Stomach (tissue), 9 donors: ENCODE results near the gene EML2. TPM values are rescaled to one million over a fixed set of nuclear protein-coding genes. Genes with fewer than 3 reads are reported as not detected.

ENCODE experiments used
- DNase-seq, 2 donors: peaks; one replicate each; pipeline versions ENCODE4 v3.0.0 to v3.0.0-alpha.2; 2013 to 2019
- H3K27ac ChIP-seq, 5 donors: fragments of 200-600 bp in 4 of 5; sonication (generic) in 4 of 5; one replicate each; pipeline ENCODE4 v1.5.1; 2013 to 2019; ENCODE audit warnings: mild to moderate bottlenecking in 1 of 5, moderate library complexity in 1 of 5
- H3K27me3 ChIP-seq, 3 donors: fragments of 200-600 bp; sonication (generic); one replicate each; pipeline ENCODE4 v1.5.1; 2017 to 2019; ENCODE audit warnings: mixed run types in 1 of 3
- H3K36me3 ChIP-seq, 4 donors: fragments of 200-600 bp; sonication (generic); 1 replicate in 3 of 4; 2 replicates in 1 of 4; pipeline ENCODE4 v1.5.1; 2016 to 2019
- H3K4me1 ChIP-seq, 4 donors: fragments of 200-600 bp; sonication (generic); one replicate each; pipeline ENCODE4 v1.5.1; 2016 to 2019
- H3K4me3 ChIP-seq, 4 donors: fragments of 200-600 bp; sonication (generic) in 3 of 4; one replicate each; pipeline ENCODE4 v1.5.1; 2016 to 2019; ENCODE audit warnings: mild to moderate bottlenecking in 1 of 4
- H3K9me3 ChIP-seq, 4 donors: fragments of 200-600 bp; sonication (generic); one replicate each; pipeline ENCODE4 v1.5.1; 2016 to 2019
- CTCF ChIP-seq, 7 experiments: fragments of 450-650 bp in 4 of 7; fragments of 200-600 bp in 3 of 7; sonication (generic) in 3 of 7; IDR thresholded peaks; one replicate each; pipeline ENCODE4 v1.5.1; 2016 to 2019; ENCODE audit warnings: antibody characterized with exemption in 7 of 7, control low read depth in 2 of 7, mild to moderate bottlenecking in 1 of 7
- EP300 ChIP-seq: sonication (generic); formaldehyde crosslinking; IDR thresholded peaks from one replicate; pipeline ENCODE4 v1.6.1; 2017; ENCODE audit warnings: antibody characterized with exemption
- POLR2A ChIP-seq, 4 donors: fragments of 450-650 bp; IDR thresholded peaks; one replicate each; pipeline ENCODE4 v1.6.1; 2016; ENCODE audit warnings: antibody characterized with exemption in 4 of 4, control low read depth in 2 of 4, mild to moderate bottlenecking in 1 of 4, moderate library complexity in 1 of 4
- POLR2AphosphoS5 ChIP-seq, 3 donors: sonication (generic); formaldehyde crosslinking; IDR thresholded peaks; one replicate each; pipeline ENCODE4 v1.6.1; 2016; ENCODE audit warnings: antibody characterized with exemption in 3 of 3
- WGBS, 5 donors: extraction: QIAGEN DNeasy Blood & Tissue Kit in 3 of 5; methylation state at CpG; one replicate each; pipeline versions ENCODE4 v1.1.5 to v1.1.7; 2013 to 2018; 5-methylcytosine and 5-hydroxymethylcytosine counted together
- intact Hi-C: fragments of 100-400 bp; cut with DNase I; formaldehyde crosslinking; loops from one replicate; pipeline ENCODE4 v1.15.1; 2023; ENCODE audit warnings: low total_unique reads
- polyA plus RNA-seq, 3 donors: library from polyadenylated mRNA; stranded (reverse); fragments of 200-250 nt; gene quantifications; one replicate each; pipeline ENCODE4 v1.2.3, GENCODE V29; 2013
- small RNA-seq, 4 donors: library from RNA; depleted of rRNA; stranded (forward); fragments of <200 nt; gene quantifications; one replicate each; pipeline ENCODE3, GENCODE V24; 2016
- total RNA-seq, 5 donors: library from RNA; depleted of rRNA; stranded (reverse); fragments of >200 nt; gene quantifications; one replicate each; pipeline versions ENCODE4 v1.1.0 to v1.2.3, GENCODE V29; 2014 to 2016
- donor health status: healthy with polysubstance abuse.
- donor health status: Bipolar disorder and iron deficiency.
- donor health status: healthy.

The EML2 gene
- total and polyA plus RNA-seq, 8 donors = 17.8 to 387 (median 32.8) TPM

- WGBS, 5 donors = 78 to 87% (median 80%) methylated on average over 5 of the region's 5 CpGs
- Histone ChIP-seq H3K27me3 (no peaks in the 10 kb centered on the region), H3K4me1 (peaks cover 4 to 31% (median 22%) of the 10 kb centered on the region in 4 donors), H3K27ac (no peak overlapping the region), H3K9me3 (no peaks in the 10 kb centered on the region), H3K4me3 (no peak overlapping the region), H3K36me3 (no peaks in the 10 kb centered on the region)
- intact Hi-C loops = no loop called here
- no peak for DNase-seq
- TF ChIP-seq POLR2A (IDR thresholded peaks at IDR 0.05) (no peak), EP300 (no peak), POLR2AphosphoS5 (IDR thresholded peaks at IDR 0.05) (no peak), CTCF (IDR thresholded peaks at IDR 0.05) (no peak)
Measured at GRCh38 chr19:45564131-45564780, 74.9 kb downstream of the EML2 start.

- DNase-seq = no peak
- H3K27ac ChIP-seq = no peak overlapping the region
- no peak overlapping the region for H3K4me3 ChIP-seq
- TF ChIP-seq EP300 (no peak), CTCF (IDR thresholded peaks at IDR 0.05) (no peak), POLR2AphosphoS5 (IDR thresholded peaks at IDR 0.05) (no peak), POLR2A (IDR thresholded peaks at IDR 0.05) (no peak)
- intact Hi-C loops = no loop called here
- H3K36me3 ChIP-seq = no peaks in the 10 kb centered on the region
- H3K4me1 ChIP-seq = peaks cover 0 to 27% (median 16%) of the 10 kb centered on the region in 4 donors
- WGBS, 5 donors = 83 to 91% (median 86%) methylated on average over 7 to 11 of the region's 11 CpGs
- H3K27me3 ChIP-seq = no peaks in the 10 kb centered on the region
- no peaks in the 10 kb centered on the region for H3K9me3 ChIP-seq
Measured at GRCh38 chr19:45560686-45561085, 78.5 kb downstream of the EML2 start.

- TF ChIP-seq CTCF (IDR thresholded peaks at IDR 0.05) = no peak
- TF ChIP-seq POLR2AphosphoS5 (IDR thresholded peaks at IDR 0.05) = no peak
- TF ChIP-seq EP300 = no peak
- TF ChIP-seq POLR2A (IDR thresholded peaks at IDR 0.05) = no peak
- H3K4me1 ChIP-seq = peaks cover 0 to 27% (median 16%) of the 10 kb centered on the region in 4 donors
- H3K9me3 ChIP-seq = no peaks in the 10 kb centered on the region
- no peaks in the 10 kb centered on the region for H3K27me3 ChIP-seq
- H3K4me3 ChIP-seq = no peak overlapping the region
- no peak for DNase-seq
- intact Hi-C loops = no loop called here
- H3K36me3 ChIP-seq = no peaks in the 10 kb centered on the region
- no peak overlapping the region for H3K27ac ChIP-seq
- WGBS, 5 donors = 91 to 94% (median 93%) methylated on average over 5 of the region's 5 CpGs
Measured at GRCh38 chr19:45560038-45560437, 79.2 kb downstream of the EML2 start.

Small RNA genes lying within 50 kb of the gene (small RNA-seq; reads per million reads assigned to genes)
- gene MIR642A (0.34 to 2.3 (median 0.79) reads per million in 4 donors), gene RN7SL836P (0 to 0.20 (median 0.15) reads per million in 4 donors)

Other genes starting within 250 kb of the EML2 start
- gene PPP1R13L, start 234.3 kb downstream of the EML2 start, total RNA-seq = 10 to 100 TPM in 3 of 5 donors, 1 to 10 TPM in 2; 2.4 to 44.9 (median 28.0) TPM
- gene PPP1R13L, start 234.3 kb downstream of the EML2 start, polyA plus RNA-seq = 100 to 1,000 TPM in 1 of 3 donors, 10 to 100 TPM in 1, 1 to 10 TPM in 1; 9.2 to 120 (median 11.8) TPM
- gene POLR1G, start 232.8 kb downstream of the EML2 start, total RNA-seq = 1 to 10 TPM in 2 of 5 donors, under 1 TPM in 1, not detected in 2; 0.55 to 5.9 (median 2.2) TPM
- 1 to 10 TPM; 1.8 to 7.2 (median 3.4) TPM for gene POLR1G, start 232.8 kb downstream of the EML2 start, polyA plus RNA-seq
- 10 to 100 TPM in 4 of 5 donors, 1 to 10 TPM in 1; 7.8 to 79.3 (median 36.9) TPM for gene ERCC1, start 215.5 kb downstream of the EML2 start, total RNA-seq
- gene ERCC1, start 215.5 kb downstream of the EML2 start, polyA plus RNA-seq = 10 to 100 TPM; 53.9 to 66.9 (median 54.6) TPM
- gene FOSB, start 171.4 kb downstream of the EML2 start, total RNA-seq = 10 to 100 TPM in 2 of 5 donors, 1 to 10 TPM in 3; 1.2 to 76.8 (median 5.5) TPM
- 10 to 100 TPM in 2 of 3 donors, 1 to 10 TPM in 1; 6.9 to 20.9 (median 11.1) TPM for gene FOSB, start 171.4 kb downstream of the EML2 start, polyA plus RNA-seq
- gene RTN2, start 142.3 kb downstream of the EML2 start, total RNA-seq = 10 to 100 TPM in 2 of 5 donors, 1 to 10 TPM in 2, not detected in 1; 2.0 to 37.3 (median 10.6) TPM
- gene RTN2, start 142.3 kb downstream of the EML2 start, polyA plus RNA-seq = 1 to 10 TPM; 4.7 to 9.3 (median 7.9) TPM
- 1 to 10 TPM in 1 of 5 donors, under 1 TPM in 1, not detected in 3; 0.92 to 1.6 TPM for gene PPM1N, start 141.0 kb downstream of the EML2 start, total RNA-seq
- gene PPM1N, start 141.0 kb downstream of the EML2 start, polyA plus RNA-seq = 1 to 10 TPM; 1.9 to 5.2 (median 4.9) TPM
- gene VASP, start 131.9 kb downstream of the EML2 start, total RNA-seq = 100 to 1,000 TPM in 3 of 5 donors, 10 to 100 TPM in 2; 48.4 to 280 (median 119) TPM
- gene VASP, start 131.9 kb downstream of the EML2 start, polyA plus RNA-seq = 100 to 1,000 TPM in 1 of 3 donors, 10 to 100 TPM in 2; 62.8 to 149 (median 76.0) TPM
- 10 to 100 TPM in 1 of 5 donors, 1 to 10 TPM in 3, under 1 TPM in 1; under 0.01 to 27.5 (median 3.7) TPM for gene OPA3, start 54.6 kb downstream of the EML2 start, total RNA-seq
- gene OPA3, start 54.6 kb downstream of the EML2 start, polyA plus RNA-seq = 1 to 10 TPM; 2.9 to 5.5 (median 4.9) TPM
- gene GPR4, start 37.2 kb downstream of the EML2 start, total RNA-seq = 1 to 10 TPM; 1.3 to 5.8 (median 2.0) TPM
- 1 to 10 TPM in 2 of 3 donors, under 1 TPM in 1; 0.60 to 3.2 (median 2.9) TPM for gene GPR4, start 37.2 kb downstream of the EML2 start, polyA plus RNA-seq
- gene GIPR, start 28.8 kb upstream of the EML2 start, total RNA-seq = 10 to 100 TPM in 3 of 5 donors, 1 to 10 TPM in 2; 5.1 to 44.9 (median 11.9) TPM
- 1 to 10 TPM; 1.9 to 2.4 (median 2.1) TPM for gene GIPR, start 28.8 kb upstream of the EML2 start, polyA plus RNA-seq
- 100 to 1,000 TPM in 3 of 5 donors, 10 to 100 TPM in 2; 79.9 to 217 (median 127) TPM for gene SNRPD2, start 52.6 kb upstream of the EML2 start, total RNA-seq
- gene SNRPD2, start 52.6 kb upstream of the EML2 start, polyA plus RNA-seq = 100 to 1,000 TPM; 378 to 511 (median 467) TPM
- 10 to 100 TPM in 2 of 5 donors, 1 to 10 TPM in 3; 5.8 to 33.6 (median 7.6) TPM for gene QPCTL, start 53.3 kb upstream of the EML2 start, total RNA-seq
- gene QPCTL, start 53.3 kb upstream of the EML2 start, polyA plus RNA-seq = 1 to 10 TPM; 1.7 to 7.0 (median 4.2) TPM
- 10 to 100 TPM in 3 of 5 donors, 1 to 10 TPM in 2; 4.0 to 61.7 (median 12.3) TPM for gene FBXO46, start 91.5 kb upstream of the EML2 start, total RNA-seq
- gene FBXO46, start 91.5 kb upstream of the EML2 start, polyA plus RNA-seq = 10 to 100 TPM in 1 of 3 donors, 1 to 10 TPM in 2; 6.3 to 10.1 (median 7.9) TPM
- gene MEIOSIN, start 94.0 kb upstream of the EML2 start, total RNA-seq = not detected
- not detected for gene MEIOSIN, start 94.0 kb upstream of the EML2 start, polyA plus RNA-seq
- 10 to 100 TPM in 4 of 5 donors, 1 to 10 TPM in 1; 4.0 to 39.1 (median 25.9) TPM for gene SIX5, start 129.9 kb upstream of the EML2 start, total RNA-seq
- gene SIX5, start 129.9 kb upstream of the EML2 start, polyA plus RNA-seq = 10 to 100 TPM; 14.4 to 23.3 (median 16.6) TPM
- 100 to 1,000 TPM in 2 of 5 donors, 10 to 100 TPM in 3; 53.1 to 248 (median 72.8) TPM for gene DMPK, start 143.1 kb upstream of the EML2 start, total RNA-seq
- gene DMPK, start 143.1 kb upstream of the EML2 start, polyA plus RNA-seq = 10 to 100 TPM; 27.2 to 76.9 (median 56.5) TPM
- 10 to 100 TPM in 4 of 5 donors, 1 to 10 TPM in 1; 5.3 to 52.1 (median 27.9) TPM for gene DMWD, start 153.4 kb upstream of the EML2 start, total RNA-seq
- gene DMWD, start 153.4 kb upstream of the EML2 start, polyA plus RNA-seq = 10 to 100 TPM; 12.8 to 17.4 (median 15.9) TPM
- gene RSPH6A, start 175.9 kb upstream of the EML2 start, total RNA-seq = 1 to 10 TPM in 2 of 5 donors, under 1 TPM in 1, not detected in 2; 0.37 to 5.8 (median 1.4) TPM
- gene RSPH6A, start 175.9 kb upstream of the EML2 start, polyA plus RNA-seq = not detected
- 100 to 1,000 TPM in 2 of 5 donors, 10 to 100 TPM in 3; 32.2 to 420 (median 84.6) TPM for gene SYMPK, start 223.8 kb upstream of the EML2 start, total RNA-seq
- gene SYMPK, start 223.8 kb upstream of the EML2 start, polyA plus RNA-seq = 100 to 1,000 TPM in 1 of 3 donors, 10 to 100 TPM in 2; 71.9 to 101 (median 75.0) TPM
- 10 to 100 TPM in 4 of 5 donors, 1 to 10 TPM in 1; 7.6 to 46.7 (median 18.5) TPM for gene FOXA3, start 224.9 kb upstream of the EML2 start, total RNA-seq
- gene FOXA3, start 224.9 kb upstream of the EML2 start, polyA plus RNA-seq = 10 to 100 TPM; 11.9 to 65.8 (median 41.0) TPM
- 10 to 100 TPM in 4 of 5 donors, not detected in 1; 13.4 to 75.9 (median 24.1) TPM for gene IRF2BP1, start 246.7 kb upstream of the EML2 start, total RNA-seq
- gene IRF2BP1, start 246.7 kb upstream of the EML2 start, polyA plus RNA-seq = 10 to 100 TPM; 11.5 to 12.8 (median 12.8) TPM